HG03060 (cell line): ENCODE results near the gene KICS2.

Experiments used
- ATAC-seq: cut with Tn5 transposase; IDR thresholded peaks from one replicate; pipeline ENCODE4 v1.9.1; 2021; ENCODE audit warnings: low read depth, moderate number of reproducible peaks; ENCODE audit not compliant: unreplicated experiment

KICS2 gene

DNA sequence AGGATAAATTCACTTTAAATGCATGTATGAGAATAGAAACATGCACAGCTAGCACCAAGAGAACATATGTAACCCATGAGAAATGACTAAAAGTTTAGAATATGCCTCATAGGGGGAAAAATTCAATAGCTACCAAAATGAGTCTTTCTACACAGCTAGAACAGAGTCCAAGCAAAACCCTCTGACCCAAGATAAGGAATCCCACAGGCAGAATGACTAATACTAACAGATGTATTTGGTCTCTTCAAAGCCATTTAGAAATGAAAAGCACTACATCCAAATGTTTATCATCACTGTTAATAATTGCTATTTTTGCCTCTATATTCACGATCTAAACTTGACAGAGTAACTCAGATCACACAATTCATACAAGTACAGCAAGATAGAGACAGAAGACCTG lies 44.0 kb downstream of the KICS2 start:
- no peak for ATAC-seq

- ATAC-seq: no peak
Measured at GRCh38 chr12:64177001-64177400, 45.1 kb downstream of the KICS2 start.

GRCh38 chr12:64175254-64175945 lies 46.7 kb downstream of the KICS2 start:
- no peak for ATAC-seq

DNA sequence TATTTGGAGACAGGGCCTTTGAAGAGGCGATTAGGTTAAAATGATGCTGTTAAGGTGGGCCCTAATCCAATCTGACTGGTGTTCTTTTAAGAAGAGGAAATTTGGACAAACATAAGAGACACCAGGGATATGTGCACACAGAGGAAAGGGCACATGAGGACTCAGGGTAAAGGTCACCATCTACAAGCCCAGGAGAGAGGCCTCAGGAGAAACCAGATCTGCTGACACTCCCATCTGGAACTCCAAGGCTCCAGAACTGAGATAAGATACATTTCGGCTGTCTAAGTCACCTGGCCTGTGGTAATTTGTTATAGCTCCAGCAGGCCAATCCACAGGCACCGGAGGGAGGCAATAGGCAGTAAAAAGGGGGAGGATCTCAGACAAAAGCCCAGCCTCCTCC lies 48.6 kb downstream of the KICS2 start:
- ATAC-seq: no peak
